HCT116 (cell line): ENCODE measurements around the gene GALNT2. TPM values are rescaled to one million over a fixed set of nuclear protein-coding genes. Genes with fewer than 3 reads are reported as not detected.

Experiments used
- ATAC-seq: fragments of 200-7000 bp; cut with Tn5 transposase; 2 replicates; pipeline ENCODE4 v1.9.1; 2020; ENCODE audit warnings: mild to moderate bottlenecking, moderate library complexity
- BruUV-seq: library from RNA; stranded (reverse); fragments of 400-500 nt; replicated peaks from 2 replicates; lab custom pipeline; 2021; lab: Mats Ljungman, UMichigan
- CTCF ChIA-PET: fragments of 300-600 bp; sonication (Branson Sonifier 250); formaldehyde crosslinking; loops from one replicate; lab custom pipeline; 2021; ENCODE audit warnings: antibody characterized with exemption; lab: Charles Lee
- POLR2A ChIA-PET: fragments of 300-600, 350-600 bp; sonication (Branson Sonifier 250); formaldehyde crosslinking; loops from one replicate; lab custom pipeline; 2021; ENCODE audit warnings: antibody characterized with exemption; lab: Charles Lee
- RAD21 ChIA-PET, 2 experiments: fragments of 300-600 bp; sonication (Branson Sonifier 250); formaldehyde crosslinking; loops; one replicate each; lab custom pipeline; 2023; ENCODE audit warnings: low total read pairs in 2 of 2; ENCODE audit not compliant: uncharacterized antibody in 2 of 2, unreplicated experiment in 2 of 2, low non-redundant PET in 1 of 2; lab: Charles Lee
- DNase-seq: peaks from one replicate; pipeline ENCODE4 v3.0.0-alpha.2; 2010; ENCODE audit warnings: low read depth, low spot score
- H2AFZ ChIP-seq: fragments of 200-600 bp; shearing (Covaris generic), sonication (generic); 2 replicates; pipeline ENCODE4 v1.6.1; 2017; ENCODE audit warnings: low read depth, mixed run types, mixed read lengths, antibody characterized with exemption, low read length; ENCODE audit not compliant: poor library complexity, severe bottlenecking
- H3K27ac ChIP-seq: 2 replicates; pipeline ENCODE4 v1.5.1; 2012; ENCODE audit warnings: low read depth, low read length
- H3K27me3 ChIP-seq: fragments of 200-600 bp; sonication (generic); 2 replicates; pipeline ENCODE4 v1.6.1; 2016; ENCODE audit warnings: mixed run types, low read length, mixed read lengths; ENCODE audit not compliant: insufficient read depth
- H3K36me3 ChIP-seq, 2 experiments: fragments of 200-500 bp in 1 of 2; fragments of 200-600 bp in 1 of 2; sonication (Bioruptor generic) in 1 of 2; sonication (generic) in 1 of 2; 2 replicates each; pipeline versions ENCODE4 v1.5.1 to v1.6.1; 2014 to 2016; ENCODE audit warnings: low read length in 2 of 2, inconsistent platforms in 1 of 2, mixed read lengths in 1 of 2, mixed run types in 1 of 2; ENCODE audit not compliant: insufficient read depth in 2 of 2, control insufficient read depth in 1 of 2
- H3K4me1 ChIP-seq, 2 experiments: fragments of 200-600 bp in 1 of 2; sonication (generic) in 1 of 2; 2 replicates each; pipeline versions ENCODE4 v1.5.1 to v1.6.1; 2012 to 2017; ENCODE audit warnings: low read length in 2 of 2, inconsistent platforms in 1 of 2, mild to moderate bottlenecking in 1 of 2, mixed read lengths in 1 of 2, mixed run types in 1 of 2, moderate library complexity in 1 of 2; ENCODE audit not compliant: insufficient read depth in 2 of 2, control insufficient read depth in 1 of 2
- H3K4me2 ChIP-seq: fragments of 200-600 bp; sonication (generic); 2 replicates; pipeline ENCODE4 v1.6.1; 2017; ENCODE audit warnings: mixed run types, low read length, mixed read lengths
- H3K4me3 ChIP-seq, 2 experiments: fragments of 200-600 bp in 1 of 2; sonication (generic) in 1 of 2; replicated peaks in 1 of 2; 2 replicates each; pipeline ENCODE4 v1.5.1; 2011 to 2016; ENCODE audit warnings: low read length in 2 of 2, control low read depth in 1 of 2, low read depth in 1 of 2, mild to moderate bottlenecking in 1 of 2, mixed read lengths in 1 of 2, mixed run types in 1 of 2
- H3K79me2 ChIP-seq: fragments of 200-600 bp; sonication (generic); 2 replicates; pipeline ENCODE4 v1.6.1; 2017; ENCODE audit warnings: mild to moderate bottlenecking, mixed run types, low read length, moderate library complexity, mixed read lengths; ENCODE audit not compliant: insufficient read depth
- H3K9ac ChIP-seq: fragments of 200-600 bp; sonication (generic); 2 replicates; pipeline ENCODE4 v1.6.1; 2016; ENCODE audit warnings: low read length, mixed read lengths
- H3K9me2 ChIP-seq: fragments of 200-600 bp; sonication (generic), shearing (Covaris generic); 2 replicates; pipeline ENCODE4 v1.6.1; 2017; ENCODE audit warnings: mixed run types, mild to moderate bottlenecking, moderate library complexity; ENCODE audit not compliant: insufficient read depth
- H3K9me3 ChIP-seq, 2 experiments: fragments of 200-500 bp in 1 of 2; fragments of 200-600 bp in 1 of 2; sonication (Bioruptor generic) in 1 of 2; sonication (generic) in 1 of 2; 2 replicates each; pipeline ENCODE4 v1.6.1; 2014 to 2017; ENCODE audit warnings: low read length in 2 of 2, mixed read lengths in 2 of 2, inconsistent platforms in 1 of 2, low read depth in 1 of 2, mild to moderate bottlenecking in 1 of 2, mixed run types in 1 of 2, moderate library complexity in 1 of 2; ENCODE audit not compliant: control insufficient read depth in 1 of 2, insufficient read depth in 1 of 2
- H4K20me1 ChIP-seq: fragments of 200-600 bp; sonication (generic), shearing (Covaris generic); 2 replicates; pipeline ENCODE4 v1.6.1; 2017; ENCODE audit warnings: mixed run types, mild to moderate bottlenecking, moderate library complexity; ENCODE audit not compliant: insufficient read depth
- ATF3 ChIP-seq: IDR thresholded peaks from 2 replicates; pipeline ENCODE4 v1.6.1; 2012
- EGR1 ChIP-seq: IDR thresholded peaks from 2 replicates; pipeline ENCODE4 v1.6.1; 2012; ENCODE audit warnings: low read depth
- EZH2 ChIP-seq: fragments of 200-600 bp; sonication (generic); IDR thresholded peaks from 2 replicates; pipeline ENCODE4 v1.6.1; 2017; ENCODE audit warnings: antibody characterized with exemption, mixed run types
- FOSL1 ChIP-seq: IDR thresholded peaks from 2 replicates; pipeline ENCODE4 v1.6.1; 2012; ENCODE audit warnings: low read depth
- JUND ChIP-seq: IDR thresholded peaks from 2 replicates; pipeline ENCODE4 v1.6.1; 2012
- POLR2A ChIP-seq: IDR thresholded peaks from 2 replicates; pipeline ENCODE4 v1.7.0; 2011; ENCODE audit warnings: borderline replicate concordance; ENCODE audit not compliant: insufficient read depth, insufficient read length; ENCODE audit errors: extremely low read depth
- RAD21 ChIP-seq: IDR thresholded peaks from 2 replicates; pipeline ENCODE4 v1.6.1; 2012; ENCODE audit warnings: low read depth, mild to moderate bottlenecking
- SP1 ChIP-seq: IDR thresholded peaks from 2 replicates; pipeline ENCODE4 v1.6.1; 2012; ENCODE audit warnings: low read depth
- SRF ChIP-seq: IDR thresholded peaks from 2 replicates; pipeline ENCODE4 v1.6.1; 2012; ENCODE audit warnings: low read depth
- TCF7L2 ChIP-seq: IDR thresholded peaks from 2 replicates; pipeline ENCODE4 v1.7.0; 2011; ENCODE audit warnings: borderline replicate concordance, inconsistent platforms; ENCODE audit not compliant: insufficient read depth, insufficient read length; ENCODE audit errors: extremely low read depth
- YY1 ChIP-seq: IDR thresholded peaks from 2 replicates; pipeline ENCODE4 v1.6.1; 2011; ENCODE audit warnings: low read length, low read depth, moderate library complexity, mild to moderate bottlenecking; ENCODE audit not compliant: insufficient replicate concordance; ENCODE audit errors: extremely low read depth
- ZFX ChIP-seq: fragments of 450-650 bp; IDR thresholded peaks from 2 replicates; pipeline ENCODE4 v1.6.1; 2017
- ZNF274 ChIP-seq: fragments of 200-500 bp; sonication (Bioruptor generic); IDR thresholded peaks from 2 replicates; pipeline ENCODE4 v1.6.1; 2014; ENCODE audit warnings: mild to moderate bottlenecking, low read depth, low read length, inconsistent platforms
- intact Hi-C: fragments of 100-400 bp; cut with micrococcal nuclease; formaldehyde crosslinking; loops from 2 replicates; pipeline ENCODE4 v1.10.0; 2022
- total RNA-seq: library from RNA; stranded (reverse); gene quantifications from one replicate; pipeline ENCODE4 v1.2.1, GENCODE V29; 2021; ENCODE audit not compliant: unreplicated experiment

Gene GALNT2
- total RNA-seq, 1 experiment from 2014 or later, result 40.8 TPM

GRCh38 chr1:230226814-230227213, 159.8 kb downstream of the GALNT2 start:
- TF ChIP-seq POLR2A, result no peak
- TF ChIP-seq ZNF274, result no peak
- no peak for TF ChIP-seq ATF3
- TF ChIP-seq SRF, result no peak
- TF ChIP-seq YY1, result no peak
- no peak for TF ChIP-seq FOSL1
- TF ChIP-seq ZFX, result no peak
- no peak for TF ChIP-seq JUND
- TF ChIP-seq EZH2, result no peak
- no peak for TF ChIP-seq RAD21
- no peak for TF ChIP-seq EGR1
- no peak for TF ChIP-seq SP1
- TF ChIP-seq TCF7L2, result no peak
- Histone ChIP-seq H3K9ac (no peak overlapping the region), H3K4me1 (no peaks in the 10 kb centered on the region), H3K27ac (no peak overlapping the region), H3K27me3 (no peaks in the 10 kb centered on the region), H3K36me3 (no peaks in the 10 kb centered on the region), H4K20me1 (no peaks in the 10 kb centered on the region), H2AFZ (no peak overlapping the region), H3K4me2 (no peak overlapping the region), H3K79me2 (no peaks in the 10 kb centered on the region), H3K9me3 (no peaks in the 10 kb centered on the region), H3K9me2 (no peaks in the 10 kb centered on the region; the same call in 1 of the 2 replicates), H3K4me3 (no peak overlapping the region)
- ATAC-seq (no peak), DNase-seq (no peak)
- ChIA-PET CTCF (no interaction called here), POLR2A (no interaction called here), RAD21 (no interaction called here)
- no TSS peak for BruUV-seq
- intact Hi-C loops, result no loop called here
